Nucleus accumbens (tissue), 56 donors: ENCODE measurements around the gene SLFN14.
"Not testable (repeated sequence)": the region's sequence is repeated elsewhere in the genome, so short reads cannot be mapped to it uniquely, and the experiment has no call there.

Source experiments
- DNase-seq, 56 donors: peaks; one replicate each; lab custom pipeline; 2025; lab: John Stamatoyannopoulos, UW

Gene SLFN14

DNA sequence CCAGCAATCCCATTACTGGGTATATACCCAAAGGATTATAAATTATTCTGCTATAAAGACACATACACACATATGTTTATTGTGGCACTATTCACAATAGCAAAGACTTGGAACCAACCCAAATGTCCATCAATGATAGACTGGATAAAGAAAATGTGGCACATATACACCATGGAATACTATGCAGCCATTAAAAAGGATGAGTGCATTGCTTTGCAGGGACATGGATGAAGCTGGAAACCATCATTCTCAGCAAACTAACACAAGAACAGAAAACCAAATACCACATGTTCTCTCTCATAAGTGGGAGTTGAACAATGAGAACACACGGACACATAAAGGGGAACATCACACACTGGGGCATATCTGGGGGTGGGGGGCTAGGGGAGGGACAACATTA, 31.3 kb downstream of the SLFN14 start:
- not testable (repeated sequence) for DNase-seq

DNA sequence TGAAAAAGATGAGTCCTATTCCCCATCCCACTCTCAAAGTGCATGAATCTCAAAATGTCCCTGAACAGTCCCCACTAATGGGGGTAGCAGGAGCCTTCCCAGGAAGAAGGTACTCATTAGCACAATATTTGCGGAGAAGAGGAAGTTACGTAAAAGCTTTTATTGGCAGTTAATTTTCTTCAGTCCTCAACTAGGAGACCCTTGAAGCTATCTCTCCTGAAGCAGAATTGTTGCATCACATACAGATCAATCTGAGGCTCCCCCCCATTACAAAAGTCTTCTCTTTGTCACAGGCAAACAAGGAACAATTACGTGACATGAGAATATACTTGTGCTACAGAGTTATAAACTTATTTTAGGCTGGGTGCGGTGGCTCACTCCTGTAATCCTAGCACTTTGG, 37.3 kb downstream of the SLFN14 start:
- no peak for DNase-seq

DNA sequence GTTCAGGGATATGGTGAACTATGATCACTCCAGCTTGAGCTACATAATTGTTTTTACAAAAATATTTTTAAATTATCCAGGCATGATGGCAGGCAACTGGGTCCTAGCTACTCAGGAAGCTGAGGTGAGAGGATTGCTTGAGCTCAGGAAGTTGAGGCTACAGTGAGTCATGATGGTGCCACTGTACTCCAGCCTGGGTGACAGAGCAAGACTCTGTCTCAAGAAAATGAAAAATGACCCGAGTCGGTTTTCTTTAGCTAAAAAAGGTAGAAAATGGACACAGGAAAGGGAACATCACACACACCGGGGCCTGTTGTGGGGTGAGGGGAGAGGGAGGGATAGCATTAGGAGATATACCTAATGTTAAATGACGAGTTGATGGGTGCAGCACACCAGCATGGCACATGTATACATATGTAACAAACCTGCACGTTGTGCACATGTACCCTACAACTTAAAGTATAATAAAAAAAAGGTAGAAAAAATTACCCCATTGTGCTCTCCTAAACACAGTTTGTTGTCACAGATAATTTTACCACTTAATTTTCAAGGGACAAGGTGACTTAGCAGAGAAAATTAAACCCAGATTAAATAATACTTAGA, 38.9 kb downstream of the SLFN14 start:
- not testable (repeated sequence) for DNase-seq

DNA sequence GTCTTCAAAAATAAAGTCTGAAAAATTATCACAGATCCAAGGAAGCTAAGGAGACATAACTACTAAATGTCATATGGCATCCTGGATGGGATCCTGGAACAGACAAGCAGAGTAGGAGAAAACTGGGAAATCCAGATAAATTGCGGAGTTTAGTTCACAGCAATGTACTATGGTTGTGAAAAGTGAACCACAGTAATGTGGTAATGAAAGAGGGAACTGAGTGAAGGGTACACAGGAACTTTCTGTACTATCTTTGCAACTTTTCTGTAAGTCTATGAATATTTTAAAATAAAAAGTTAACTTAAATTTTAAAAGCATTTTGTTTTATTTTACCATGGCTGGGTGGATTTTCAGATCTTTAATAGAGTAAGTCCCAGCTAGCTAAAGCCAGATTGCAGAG, 39.5 kb downstream of the SLFN14 start:
- DNase-seq, result no peak

DNA sequence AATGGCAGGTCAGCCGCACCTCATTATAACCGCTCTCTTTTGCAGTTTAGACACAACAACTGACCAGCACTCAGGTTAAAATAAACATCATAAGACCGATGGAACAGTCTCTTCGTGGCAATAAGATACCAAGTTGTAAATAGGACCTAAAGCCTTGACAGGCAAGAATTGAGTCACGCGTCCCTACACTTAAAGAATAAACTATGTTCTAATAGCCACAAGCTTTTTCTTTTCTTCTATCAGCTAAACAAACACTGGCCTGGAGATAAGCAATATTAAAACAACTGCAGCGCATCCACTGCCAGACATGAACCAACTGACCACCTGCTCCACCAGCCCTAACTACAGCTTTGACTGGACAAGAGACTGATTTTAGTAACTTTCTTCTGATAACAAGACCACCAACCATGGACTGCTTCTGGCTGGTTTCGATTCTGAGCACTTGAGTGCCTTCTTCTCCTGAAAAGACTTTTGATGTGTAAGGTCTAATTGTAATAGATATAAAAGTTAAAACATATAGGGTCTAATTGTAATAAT, 40.6 kb downstream of the SLFN14 start:
- DNase-seq, result no peak

DNA sequence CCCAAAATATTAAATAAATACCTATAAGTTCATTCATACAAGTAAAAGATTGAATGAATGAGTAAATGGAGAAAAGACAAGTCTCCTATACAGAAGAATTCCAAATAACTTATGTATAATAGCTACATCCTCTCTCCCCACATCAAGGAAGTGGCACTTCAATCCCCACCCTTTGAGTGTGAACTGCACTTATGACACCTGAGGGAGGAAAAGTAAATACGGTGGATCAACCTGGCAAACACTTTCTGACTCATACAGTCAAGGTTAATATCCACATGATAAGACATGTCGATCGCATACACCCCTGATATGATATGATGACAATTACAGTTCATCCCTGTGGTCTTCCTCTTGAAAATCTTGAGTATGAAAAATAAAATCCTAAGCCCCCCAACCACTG, 41.2 kb downstream of the SLFN14 start:
- no peak for DNase-seq

DNA sequence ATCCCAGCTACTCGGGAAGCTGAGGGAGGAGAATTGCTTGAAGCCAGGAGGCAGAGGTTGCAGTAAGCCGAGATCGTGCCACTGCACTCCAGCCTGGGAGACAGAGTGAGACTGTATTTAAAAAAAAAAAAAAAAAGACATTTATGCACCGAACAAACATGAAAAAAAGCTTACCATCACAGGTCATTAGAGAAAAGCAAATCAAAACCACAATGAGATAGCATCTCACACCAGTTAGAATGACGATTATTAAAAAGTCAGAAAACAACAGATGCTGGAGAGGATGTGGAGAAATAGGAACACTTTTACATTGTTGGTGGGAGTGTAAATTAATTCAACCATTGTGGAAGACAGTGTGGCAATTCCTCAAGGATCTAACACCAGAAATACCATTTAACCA, 42.2 kb downstream of the SLFN14 start:
- not testable (repeated sequence) for DNase-seq

DNA sequence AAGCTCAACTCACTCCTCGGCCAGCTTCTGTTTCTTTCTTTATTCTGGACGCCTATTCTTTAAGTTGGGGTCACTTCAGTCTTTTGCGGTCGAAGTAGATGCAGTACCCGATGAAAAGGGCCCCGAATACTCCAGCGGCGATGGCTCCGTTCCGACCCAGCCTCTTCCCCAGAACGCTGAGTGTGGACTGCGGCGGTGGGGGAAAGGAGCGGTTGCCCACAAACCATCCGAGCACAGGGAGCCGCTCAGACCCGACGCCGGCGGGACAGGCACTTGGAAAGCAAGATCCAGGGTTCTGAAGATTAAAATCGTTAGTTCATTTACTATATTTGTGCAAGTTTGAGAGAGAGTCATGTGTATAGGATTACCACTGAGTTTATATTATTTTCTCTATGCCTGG, 45.6 kb downstream of the SLFN14 start:
- no peak for DNase-seq

DNA sequence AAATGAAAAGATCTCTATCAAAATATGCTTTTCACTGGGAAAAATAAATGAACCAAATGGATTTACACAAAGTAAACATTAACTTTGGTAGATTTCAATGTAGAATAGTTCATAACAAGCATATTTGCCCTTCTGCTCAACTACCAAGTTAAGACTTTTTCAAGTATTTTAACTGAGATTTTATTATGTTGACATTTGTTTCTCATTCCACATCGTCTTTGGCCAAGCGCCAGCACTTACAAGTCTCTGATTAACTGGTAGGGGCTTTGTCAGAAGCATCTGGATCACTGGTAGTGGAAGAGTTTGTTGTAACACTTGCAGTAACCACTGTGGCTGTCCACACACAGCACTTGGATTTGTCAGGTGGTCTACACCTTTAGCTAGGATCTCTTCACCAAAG, 46.1 kb downstream of the SLFN14 start:
- DNase-seq, result no peak
